ENCODE measurements around the gene TADA2B.

GRCh38 chr4:7067126-7067451, 23.9 kb downstream of the TADA2B start:
- TF ChIP-seq POLR2AphosphoS5 (IDR thresholded peaks at IDR 0.05): no peak
- no peak for TF ChIP-seq CTCF (IDR thresholded peaks at IDR 0.05)
- no peak for TF ChIP-seq POLR2A (IDR thresholded peaks at IDR 0.05)
